AG09319 (cell line): ENCODE measurements around the gene AZU1.
"Not testable (repeated sequence)": the region's sequence is repeated elsewhere in the genome, so short reads cannot be mapped to it uniquely, and the experiment has no call there.

ENCODE experiments used
- DNase-seq: peaks from one replicate; pipeline ENCODE4 v3.0.0-alpha.2; 2010; ENCODE audit warnings: low read depth; ENCODE audit errors: extremely low read depth
- TF ChIP-seq, protein P1 (sequence below): IDR thresholded peaks from 2 replicates; pipeline ENCODE4 v1.5.1; 2011; ENCODE audit warnings: low read depth, mild to moderate bottlenecking, inconsistent platforms, low read length, moderate library complexity

AZU1 gene

DNA sequence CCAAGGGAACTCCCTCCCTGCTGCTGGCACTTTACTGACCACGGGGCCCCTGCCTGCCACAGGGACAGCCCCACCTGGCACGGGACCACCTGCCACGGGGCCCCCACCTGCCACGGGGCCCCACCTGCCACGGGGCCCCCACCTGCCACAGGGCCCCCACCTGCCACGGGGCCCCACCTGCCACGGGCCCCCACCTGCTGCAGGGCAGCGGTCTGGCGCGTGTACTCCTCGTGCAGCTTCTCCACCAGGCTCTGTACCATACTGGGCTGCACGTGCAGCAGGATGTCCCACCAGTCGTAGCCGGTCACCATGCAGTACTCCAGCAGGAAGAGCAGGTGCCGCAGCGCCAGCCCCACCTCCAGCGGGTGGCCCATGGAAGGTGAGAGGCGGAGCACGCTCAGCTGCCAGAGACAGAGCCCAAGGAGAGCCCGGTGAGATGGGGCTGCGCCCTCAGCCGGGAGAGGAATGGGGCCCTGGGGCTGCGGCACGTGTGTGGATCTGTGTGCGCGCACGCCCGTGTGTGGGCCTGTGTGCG lies 49.2 kb downstream of the AZU1 start:
- no peak for DNase-seq
- TF ChIP-seq, protein P1, sequence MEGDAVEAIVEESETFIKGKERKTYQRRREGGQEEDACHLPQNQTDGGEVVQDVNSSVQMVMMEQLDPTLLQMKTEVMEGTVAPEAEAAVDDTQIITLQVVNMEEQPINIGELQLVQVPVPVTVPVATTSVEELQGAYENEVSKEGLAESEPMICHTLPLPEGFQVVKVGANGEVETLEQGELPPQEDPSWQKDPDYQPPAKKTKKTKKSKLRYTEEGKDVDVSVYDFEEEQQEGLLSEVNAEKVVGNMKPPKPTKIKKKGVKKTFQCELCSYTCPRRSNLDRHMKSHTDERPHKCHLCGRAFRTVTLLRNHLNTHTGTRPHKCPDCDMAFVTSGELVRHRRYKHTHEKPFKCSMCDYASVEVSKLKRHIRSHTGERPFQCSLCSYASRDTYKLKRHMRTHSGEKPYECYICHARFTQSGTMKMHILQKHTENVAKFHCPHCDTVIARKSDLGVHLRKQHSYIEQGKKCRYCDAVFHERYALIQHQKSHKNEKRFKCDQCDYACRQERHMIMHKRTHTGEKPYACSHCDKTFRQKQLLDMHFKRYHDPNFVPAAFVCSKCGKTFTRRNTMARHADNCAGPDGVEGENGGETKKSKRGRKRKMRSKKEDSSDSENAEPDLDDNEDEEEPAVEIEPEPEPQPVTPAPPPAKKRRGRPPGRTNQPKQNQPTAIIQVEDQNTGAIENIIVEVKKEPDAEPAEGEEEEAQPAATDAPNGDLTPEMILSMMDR, result no peak

DNA sequence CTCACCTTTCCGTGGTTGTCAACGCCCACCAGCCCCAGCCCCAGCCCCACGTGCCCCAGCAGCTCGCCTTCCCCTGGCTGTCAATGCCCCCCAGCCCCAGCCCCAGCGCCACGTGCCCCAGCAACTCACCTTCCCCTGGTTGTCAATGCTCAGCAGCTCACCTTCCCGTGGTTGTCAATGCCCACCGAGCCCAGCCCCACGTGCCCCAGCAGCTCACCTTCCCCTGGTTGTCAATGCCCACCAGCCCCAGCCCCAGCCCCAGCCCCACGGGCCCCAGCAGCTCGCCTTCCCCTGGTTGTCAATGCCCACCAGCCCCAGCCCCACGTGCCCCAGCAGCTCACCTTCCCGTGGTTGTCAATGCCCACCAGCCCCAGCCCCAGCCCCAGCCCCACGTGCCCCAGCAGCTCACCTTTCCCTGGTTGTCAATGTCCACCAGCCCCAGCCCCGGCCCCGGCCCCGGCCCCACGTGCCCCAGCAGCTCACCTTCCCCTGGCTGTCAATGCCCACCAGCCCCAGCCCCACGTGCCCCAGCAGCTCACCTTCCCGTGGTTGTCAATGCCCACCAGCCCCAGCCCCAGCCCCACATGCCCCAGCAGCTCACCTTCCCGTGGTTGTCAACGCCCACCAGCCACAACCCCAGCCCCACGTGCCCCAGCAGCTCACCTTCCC lies 50.5 kb downstream of the AZU1 start:
- not testable (repeated sequence) for DNase-seq

- DNase-seq, result not testable (repeated sequence)
These were observed 51.3 kb downstream of the AZU1 start for GRCh38 chr19:878751-879561.

DNA sequence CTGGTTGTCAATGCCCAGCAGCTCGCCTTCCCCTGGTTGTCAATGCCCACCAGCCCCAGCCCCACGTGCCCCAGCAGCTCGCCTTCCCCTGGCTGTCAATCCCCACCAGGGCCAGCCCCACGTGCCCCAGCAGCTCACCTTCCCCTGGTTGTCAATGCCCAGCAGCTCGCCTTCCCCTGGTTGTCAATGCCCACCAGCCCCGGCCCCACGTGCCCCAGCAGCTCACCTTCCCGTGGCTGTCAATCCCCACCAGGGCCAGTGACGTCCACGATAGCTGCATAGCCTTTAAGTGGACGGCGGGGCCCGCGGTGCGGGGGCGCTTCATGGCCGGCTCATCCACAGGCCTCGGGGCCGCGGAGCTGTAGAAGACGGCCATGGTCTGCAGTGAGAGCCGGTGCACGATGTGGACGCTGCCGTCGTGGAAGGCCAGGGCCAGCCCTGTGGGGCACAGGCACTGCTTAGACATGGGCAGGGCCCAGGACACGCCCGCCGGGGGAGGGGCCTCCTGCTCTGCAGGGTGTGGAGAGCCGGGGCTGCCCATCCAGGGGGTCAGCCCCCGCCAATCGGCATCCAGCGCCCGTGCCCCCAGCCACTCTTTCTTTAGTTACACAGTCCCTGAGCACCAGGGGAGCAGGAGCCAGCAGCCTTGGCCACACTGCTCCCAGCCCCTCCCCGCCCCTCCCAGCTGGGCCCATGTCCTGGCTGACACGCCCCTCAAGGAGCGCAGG lies 52.2 kb downstream of the AZU1 start:
- DNase-seq, result no peak
- TF ChIP-seq, protein P1, result no peak
